Aorta (tissue), 5 donors: ENCODE results near the gene SIX5. TPM values are rescaled to one million over a fixed set of nuclear protein-coding genes. Genes with fewer than 3 reads are reported as not detected.
"Not testable (repeated sequence)": the region's sequence is repeated elsewhere in the genome, so short reads cannot be mapped to it uniquely, and the experiment has no call there.

Source experiments
- ATAC-seq: fragments of 200-7000 bp; cut with Tn5 transposase; one replicate; pipeline ENCODE4 v1.9.1; 2022; ENCODE audit warnings: moderate library complexity; ENCODE audit not compliant: low FRiP score
- DNase-seq, 2 donors: peaks; one replicate each; pipeline ENCODE4 v3.0.0-alpha.2; 2020
- H3K27ac ChIP-seq, 2 donors: one replicate each; pipeline ENCODE4 v1.5.1; 2013; ENCODE audit warnings: low read length in 2 of 2, mild to moderate bottlenecking in 2 of 2, moderate library complexity in 2 of 2, control low read depth in 1 of 2, inconsistent platforms in 1 of 2, low read depth in 1 of 2
- H3K27me3 ChIP-seq, 2 donors: one replicate each; pipeline ENCODE4 v1.6.1; 2013; ENCODE audit warnings: control low read depth in 1 of 2, low read length in 1 of 2, mild to moderate bottlenecking in 1 of 2, moderate library complexity in 1 of 2; ENCODE audit not compliant: insufficient read depth in 2 of 2, control insufficient read depth in 1 of 2
- H3K36me3 ChIP-seq, 2 donors: one replicate each; pipeline ENCODE4 v1.6.1; 2013; ENCODE audit warnings: control low read depth in 1 of 2, low read length in 1 of 2, mild to moderate bottlenecking in 1 of 2; ENCODE audit not compliant: insufficient read depth in 2 of 2, control insufficient read depth in 1 of 2
- H3K4me1 ChIP-seq, 2 donors: one replicate each; pipeline ENCODE4 v1.6.1; 2013; ENCODE audit warnings: low read length in 2 of 2, control low read depth in 1 of 2, mild to moderate bottlenecking in 1 of 2, moderate library complexity in 1 of 2; ENCODE audit not compliant: insufficient read depth in 2 of 2, control insufficient read depth in 1 of 2
- H3K4me3 ChIP-seq, 2 donors: one replicate each; pipeline ENCODE4 v1.5.1; 2013; ENCODE audit warnings: low read length in 2 of 2, control low read depth in 1 of 2, mild to moderate bottlenecking in 1 of 2
- H3K9me3 ChIP-seq: one replicate; pipeline ENCODE4 v1.6.1; 2013; ENCODE audit warnings: mild to moderate bottlenecking, low read length; ENCODE audit not compliant: control insufficient read depth
- WGBS, 2 donors: extraction: QIAGEN DNeasy Blood & Tissue Kit; methylation state at CpG; one replicate each; pipeline ENCODE4 v1.1.7; 2013; 5-methylcytosine and 5-hydroxymethylcytosine counted together
- intact Hi-C, 2 donors: fragments of 100-400 bp; cut with DNase I; formaldehyde crosslinking; loops; one replicate each; pipeline versions ENCODE4 v1.14.2 to v1.15.0; 2022
- polyA plus RNA-seq, 2 donors: library from polyadenylated mRNA; stranded (reverse); fragments of 200-250 nt; gene quantifications; one replicate each; pipeline ENCODE4 v1.2.3, GENCODE V29; 2013
- total RNA-seq, 2 donors: library from RNA; stranded (reverse); fragmentation: NEBNext Ultra II Directional; extraction: Animal tissue kit (Norgen Biotek cat#: 25700); gene quantifications; one replicate each; pipeline ENCODE4 v1.2.1, GENCODE V29; 2021
- donor health status: healthy with polysubstance abuse.
- donor health status: Bipolar disorder and iron deficiency.
- donor health status: DM: no; HTN: no; CAD: no.
- donor health status: DM: no; HTN: no; CAD: no.
- donor health status: DM: yes; HTN: yes; CAD: no.

The SIX5 gene
- total and polyA plus RNA-seq, 4 donors, result 8.1 to 34.4 (median 22.6) TPM

GRCh38 chr19:45763691-45764294 lies 5.3 kb downstream of the SIX5 start:
- H3K4me1 ChIP-seq, result no peaks in the 10 kb centered on the region
- no peaks in the 10 kb centered on the region for H3K9me3 ChIP-seq
- H3K36me3 ChIP-seq, result no peaks in the 10 kb centered on the region
- ATAC-seq, result no peak
- 22 to 27% methylated on average over 27 of the region's 27 CpGs for WGBS, 2 donors
- intact Hi-C loops, result no loop called here
- no peak overlapping the region for H3K4me3 ChIP-seq
- no peak overlapping the region for H3K27ac ChIP-seq
- H3K27me3 ChIP-seq, result no peaks in the 10 kb centered on the region
- peak in 1 of 2 donors; percentile 58 for DNase-seq

GRCh38 chr19:45762870-45763631 lies 6.0 kb downstream of the SIX5 start:
- Histone ChIP-seq H3K4me3 (no peak overlapping the region), H3K36me3 (no peaks in the 10 kb centered on the region), H3K4me1 (no peaks in the 10 kb centered on the region), H3K9me3 (no peaks in the 10 kb centered on the region), H3K27ac (no peak overlapping the region), H3K27me3 (no peaks in the 10 kb centered on the region)
- intact Hi-C loops, result no loop called here
- 91 to 94% methylated on average over 15 of the region's 15 CpGs for WGBS, 2 donors
- no peak for ATAC-seq
- DNase-seq, result no peak

GRCh38 chr19:45761714-45762113 lies 7.3 kb downstream of the SIX5 start:
- intact Hi-C loops, result no loop called here
- Histone ChIP-seq H3K4me3 (no peak overlapping the region), H3K9me3 (no peaks in the 10 kb centered on the region), H3K27ac (no peak overlapping the region), H3K27me3 (no peaks in the 10 kb centered on the region), H3K36me3 (no peaks in the 10 kb centered on the region), H3K4me1 (no peaks in the 10 kb centered on the region)
- no peak for ATAC-seq
- 88 to 91% methylated on average over 15 to 17 of the region's 17 CpGs for WGBS, 2 donors
- DNase-seq, result no peak

GRCh38 chr19:45758921-45759320 lies 10.1 kb downstream of the SIX5 start:
- H3K9me3 ChIP-seq, result no peaks in the 10 kb centered on the region
- intact Hi-C loops, result no loop called here
- 83 to 88% methylated on average over 9 of the region's 9 CpGs for WGBS, 2 donors
- ATAC-seq (no peak), DNase-seq (no peak)
- H3K4me3 ChIP-seq, result no peak overlapping the region
- H3K27me3 ChIP-seq, result no peaks in the 10 kb centered on the region
- H3K27ac ChIP-seq, result no peak overlapping the region
- no peaks in the 10 kb centered on the region for H3K36me3 ChIP-seq
- H3K4me1 ChIP-seq, result no peaks in the 10 kb centered on the region

- H3K27ac ChIP-seq, result no peak overlapping the region
- DNase-seq, result no peak
- no peaks in the 10 kb centered on the region for H3K27me3 ChIP-seq
- H3K9me3 ChIP-seq, result no peaks in the 10 kb centered on the region
- no peaks in the 10 kb centered on the region for H3K36me3 ChIP-seq
- H3K4me3 ChIP-seq, result no peak overlapping the region
- no peak for ATAC-seq
- H3K4me1 ChIP-seq, result no peaks in the 10 kb centered on the region
- 82 to 85% methylated on average over 9 of the region's 9 CpGs for WGBS, 2 donors
- intact Hi-C loops, result no loop called here
Observed at GRCh38 chr19:45757695-45758094, 11.4 kb downstream of the SIX5 start.

- Histone ChIP-seq H3K4me1 (no peaks in the 10 kb centered on the region), H3K4me3 (no peak overlapping the region), H3K27ac (no peak overlapping the region), H3K27me3 (no peaks in the 10 kb centered on the region), H3K36me3 (no peaks in the 10 kb centered on the region), H3K9me3 (no peaks in the 10 kb centered on the region)
- no peak for DNase-seq
- no peak for ATAC-seq
- 96% methylated on average over 8 of the region's 8 CpGs for WGBS, 2 donors
- intact Hi-C loops, result no loop called here
Observed at GRCh38 chr19:45754323-45754722, 14.7 kb downstream of the SIX5 start.

GRCh38 chr19:45753548-45753947 lies 15.5 kb downstream of the SIX5 start:
- intact Hi-C loops, result no loop called here
- H3K36me3 ChIP-seq, result no peaks in the 10 kb centered on the region

GRCh38 chr19:45752639-45753038 lies 16.4 kb downstream of the SIX5 start:
- H3K4me1 ChIP-seq, result no peaks in the 10 kb centered on the region
- H3K4me3 ChIP-seq, result no peak overlapping the region
- H3K36me3 ChIP-seq, result no peaks in the 10 kb centered on the region
- H3K9me3 ChIP-seq, result no peaks in the 10 kb centered on the region
- intact Hi-C loops, result no loop called here
- ATAC-seq, result no peak
- 96 to 98% methylated on average over 11 to 12 of the region's 12 CpGs for WGBS, 2 donors
- H3K27me3 ChIP-seq, result no peaks in the 10 kb centered on the region
- H3K27ac ChIP-seq, result no peak overlapping the region
- DNase-seq, result no peak

More at GRCh38 chr19:45753548-45753947, 15.5 kb downstream of the SIX5 start:
- DNase-seq (no peak), ATAC-seq (no peak)
- Histone ChIP-seq H3K27me3 (no peaks in the 10 kb centered on the region), H3K4me1 (no peaks in the 10 kb centered on the region), H3K4me3 (no peak overlapping the region), H3K27ac (no peak overlapping the region), H3K9me3 (no peaks in the 10 kb centered on the region)
- WGBS, 2 donors, result 71 to 74% methylated on average over 6 of the region's 6 CpGs

- H3K36me3 ChIP-seq, ATAC-seq, DNase-seq, H3K27ac ChIP-seq, H3K27me3 ChIP-seq, H3K4me3 ChIP-seq, H3K4me1 ChIP-seq, intact Hi-C loops, H3K9me3 ChIP-seq: not testable (repeated sequence)
- WGBS, 2 donors, result 90 to 93% methylated on average over 10 of the region's 10 CpGs
Observed at GRCh38 chr19:45751483-45751882, 17.6 kb downstream of the SIX5 start.
